IgD-negative memory B cell (primary cell): ENCODE results near the gene KMT5B. TPM values are rescaled to one million over a fixed set of nuclear protein-coding genes. Genes with fewer than 3 reads are reported as not detected.
A peak's percentile ranks its signal among the peaks of the same experiment; 100 is the strongest.

Source experiments
- H3K27ac Mint-ChIP-seq, 3 donors: one replicate each; pipeline ENCODE4 v1.8.0; 2020 to 2022; ENCODE audit warnings: mild to moderate bottlenecking in 3 of 3, mixed read lengths in 3 of 3, moderate library complexity in 1 of 3
- H3K27me3 Mint-ChIP-seq: one replicate; pipeline ENCODE4 v1.8.0; 2021; ENCODE audit warnings: mixed read lengths
- H3K36me3 Mint-ChIP-seq: one replicate; pipeline ENCODE4 v1.8.0; 2020; ENCODE audit warnings: mild to moderate bottlenecking, mixed read lengths
- H3K4me1 Mint-ChIP-seq, 3 donors: one replicate each; pipeline ENCODE4 v1.8.0; 2020 to 2022; ENCODE audit warnings: mixed read lengths in 3 of 3, mild to moderate bottlenecking in 1 of 3
- H3K4me3 Mint-ChIP-seq, 4 donors: one replicate each; pipeline ENCODE4 v1.8.0; 2020 to 2022; ENCODE audit warnings: mild to moderate bottlenecking in 4 of 4, mixed read lengths in 4 of 4, moderate library complexity in 3 of 4
- H3K9me3 Mint-ChIP-seq, 3 donors: one replicate each; pipeline ENCODE4 v1.8.0; 2020 to 2021; ENCODE audit warnings: mixed read lengths in 3 of 3, mild to moderate bottlenecking in 1 of 3
- polyA plus RNA-seq: library from polyadenylated mRNA; unstranded; fragments of 300-500 nt; fragmentation: Illumina TruSeq; gene quantifications from one replicate; pipeline ENCODE4 v1.2.3, GENCODE V29; 2021

Gene KMT5B
- polyA plus RNA-seq, 1 donor from 2014 or later = 40.2 TPM

DNA sequence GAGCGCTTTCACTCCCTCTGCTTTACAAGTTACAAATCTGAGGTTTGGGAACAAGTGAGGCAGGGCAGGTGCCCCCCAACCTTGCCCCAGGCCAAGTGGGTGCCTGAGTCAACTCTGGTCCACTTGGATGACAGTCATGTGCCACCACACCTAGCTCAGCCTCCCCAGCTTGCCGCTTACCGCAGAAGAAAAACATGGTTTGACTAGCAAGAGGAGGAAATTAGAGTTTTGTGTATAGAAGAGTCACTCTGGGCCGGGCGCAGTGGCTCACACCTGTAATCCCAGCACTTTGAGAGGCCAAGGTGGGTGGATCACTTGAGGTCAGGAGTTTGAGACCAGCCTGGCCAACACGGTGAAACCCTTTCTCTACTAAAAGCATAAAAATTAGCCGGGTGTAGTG is 64.2 kb downstream of the KMT5B start:
- H3K27me3 Mint-ChIP-seq = no peaks in the 10 kb centered on the region
- peak overlapping the region in 1 of 3 donors; percentile 90 for H3K27ac Mint-ChIP-seq
- no peaks in the 10 kb centered on the region for H3K4me1 Mint-ChIP-seq
- no peaks in the 10 kb centered on the region for H3K9me3 Mint-ChIP-seq
- no peak overlapping the region for H3K4me3 Mint-ChIP-seq
- H3K36me3 Mint-ChIP-seq = peaks cover 1% of the 10 kb centered on the region

DNA sequence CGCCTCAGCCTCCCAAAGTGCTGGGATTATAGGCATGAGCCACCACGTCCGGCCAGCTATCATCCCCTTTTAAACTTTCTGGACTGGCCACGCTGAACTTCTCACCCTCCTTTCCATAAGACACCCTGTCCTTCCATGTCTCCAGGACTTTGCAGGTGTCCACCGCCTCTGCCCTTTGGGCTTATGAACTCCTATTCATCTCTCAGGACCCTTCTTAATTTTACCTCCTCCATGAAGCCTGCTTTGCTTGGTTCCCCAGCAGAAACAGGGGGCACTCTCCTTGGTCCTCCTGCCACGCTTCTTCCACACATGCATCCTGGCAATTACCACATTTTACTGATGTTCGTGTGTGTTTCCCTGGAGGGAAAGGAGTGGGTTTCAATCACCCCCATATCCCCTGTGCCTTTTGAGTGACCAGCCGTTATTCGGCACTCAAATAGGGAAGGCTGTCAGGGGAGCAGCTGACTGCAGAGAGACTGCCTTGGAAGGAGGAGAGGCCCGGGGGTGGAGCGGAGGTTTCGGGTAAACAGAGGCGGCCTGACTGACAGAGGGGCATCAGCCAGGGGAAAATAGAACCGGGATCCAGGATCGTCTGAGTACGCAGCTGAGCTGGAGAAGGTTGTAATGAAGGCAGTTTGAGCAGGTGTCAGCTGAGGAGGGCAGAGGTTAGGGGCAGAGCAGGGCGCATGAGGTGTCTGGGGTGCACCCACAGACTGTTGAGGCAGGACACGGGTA is 64.9 kb downstream of the KMT5B start:
- Mint-ChIP-seq H3K27ac (peak overlapping the region in 1 of 3 donors; percentile 90), H3K9me3 (no peaks in the 10 kb centered on the region), H3K36me3 (peaks cover 1% of the 10 kb centered on the region), H3K4me1 (no peaks in the 10 kb centered on the region), H3K4me3 (no peak overlapping the region), H3K27me3 (no peaks in the 10 kb centered on the region)

DNA sequence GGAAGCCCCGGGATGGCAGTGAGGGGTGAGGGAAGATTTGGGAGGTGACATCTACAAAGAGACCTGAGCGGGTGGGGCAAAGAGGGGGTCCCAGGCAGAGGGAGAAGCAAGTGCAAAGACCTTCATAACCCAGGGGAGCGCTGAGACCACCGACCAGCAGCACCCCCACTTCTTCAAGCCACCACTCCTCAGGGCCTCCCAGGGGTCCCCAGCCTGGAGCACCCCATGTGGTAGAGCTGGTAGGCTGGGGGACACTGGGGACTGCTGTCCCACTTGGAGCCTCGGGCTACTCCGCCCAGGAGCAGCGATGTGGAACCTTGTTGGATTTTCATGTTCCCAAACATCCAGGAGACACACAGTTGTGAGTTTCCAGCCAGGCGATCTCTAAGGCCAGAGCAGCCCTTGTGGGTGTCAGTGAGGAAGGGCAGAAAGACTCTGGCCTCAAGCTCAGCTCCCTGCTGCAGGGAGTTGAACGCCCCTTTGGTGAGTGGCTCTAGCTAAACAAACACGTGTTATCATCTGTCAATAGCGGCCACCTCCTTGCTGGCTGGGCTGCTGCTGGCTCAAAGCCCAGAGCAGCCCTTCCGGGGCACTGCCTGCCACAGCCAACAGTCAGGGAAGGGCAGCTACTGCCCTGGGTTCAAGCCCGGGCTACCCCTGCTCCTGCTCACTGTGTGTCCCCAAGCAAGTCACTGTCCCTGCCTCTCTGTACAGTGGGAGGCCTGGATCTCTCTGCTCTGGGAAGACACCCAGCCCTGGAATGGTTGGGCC is 66.2 kb downstream of the KMT5B start:
- H3K9me3 Mint-ChIP-seq = no peaks in the 10 kb centered on the region
- no peak overlapping the region for H3K27ac Mint-ChIP-seq
- no peak overlapping the region for H3K4me3 Mint-ChIP-seq
- peaks cover 1% of the 10 kb centered on the region for H3K36me3 Mint-ChIP-seq
- peaks cover 0 to 2% (median 2%) of the 10 kb centered on the region in 3 donors for H3K4me1 Mint-ChIP-seq
- H3K27me3 Mint-ChIP-seq = no peaks in the 10 kb centered on the region

DNA sequence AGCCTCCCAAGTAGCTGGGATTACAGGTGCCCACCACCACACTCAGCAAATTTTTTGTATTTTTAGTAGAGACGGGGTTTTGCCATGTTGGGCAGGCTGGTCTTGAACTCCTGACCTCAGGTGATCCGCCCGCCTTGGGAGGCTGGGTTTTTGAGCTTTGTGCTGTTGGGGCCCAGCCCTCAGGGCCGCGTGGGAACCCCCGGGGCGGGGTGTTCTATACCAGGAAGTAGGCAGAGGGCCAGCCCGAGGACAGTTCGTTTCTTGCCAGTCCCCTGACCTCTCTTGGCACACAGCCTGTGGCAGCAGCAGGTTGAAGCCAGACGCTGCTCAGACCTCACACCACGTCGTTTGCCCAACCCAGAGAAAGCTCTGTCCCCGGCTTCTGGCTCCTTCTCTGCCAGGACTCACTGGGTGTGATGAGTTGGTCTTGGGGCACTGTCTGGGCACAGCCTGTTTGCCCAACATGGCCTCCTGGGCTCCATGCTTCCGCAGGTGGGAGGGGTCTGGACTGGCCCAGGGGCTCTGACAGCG is 67.0 kb downstream of the KMT5B start:
- peaks cover 0 to 7% (median 2%) of the 10 kb centered on the region in 3 donors for H3K4me1 Mint-ChIP-seq
- no peaks in the 10 kb centered on the region for H3K27me3 Mint-ChIP-seq
- H3K4me3 Mint-ChIP-seq = no peak overlapping the region
- peaks cover 1% of the 10 kb centered on the region for H3K36me3 Mint-ChIP-seq
- H3K9me3 Mint-ChIP-seq = no peaks in the 10 kb centered on the region
- H3K27ac Mint-ChIP-seq = no peak overlapping the region

DNA sequence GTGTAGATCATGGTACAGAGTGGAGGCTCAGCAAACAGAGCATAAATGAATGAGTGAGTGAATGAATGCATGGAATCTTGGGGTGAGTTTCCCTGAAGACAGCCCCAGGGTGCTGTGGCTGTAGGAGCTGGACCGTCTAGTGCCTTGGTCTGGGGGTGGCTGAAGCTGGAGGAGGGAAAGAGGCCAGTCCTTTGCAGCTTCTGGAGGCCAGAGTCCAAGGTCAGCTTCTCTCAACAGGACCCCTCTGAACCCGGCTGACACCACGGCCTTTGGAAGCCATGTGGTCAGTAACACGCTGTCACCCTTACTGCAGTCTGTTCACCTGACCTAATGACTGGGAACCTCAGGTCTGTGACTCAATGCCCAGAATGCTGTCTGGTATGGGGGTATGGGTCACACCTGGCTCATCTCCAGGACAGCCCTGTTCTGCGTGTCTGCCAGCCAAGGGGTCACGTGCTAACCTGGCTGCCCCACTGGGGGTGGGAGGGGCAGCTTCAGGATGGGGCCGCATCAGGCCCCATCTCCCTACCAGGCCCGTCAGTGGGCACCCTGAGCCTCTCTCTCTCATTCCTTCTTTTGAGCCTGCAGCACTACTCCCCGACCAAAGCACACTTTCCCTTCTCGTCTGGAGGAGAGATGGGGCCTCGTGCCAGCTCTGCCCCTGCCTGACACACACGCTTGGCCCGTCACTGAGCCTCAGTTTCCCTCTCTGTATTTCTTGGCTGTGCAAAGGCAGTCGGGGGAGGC is 67.8 kb downstream of the KMT5B start:
- Mint-ChIP-seq H3K27ac (no peak overlapping the region), H3K9me3 (no peaks in the 10 kb centered on the region), H3K36me3 (peaks cover 1% of the 10 kb centered on the region), H3K4me3 (no peak overlapping the region), H3K27me3 (peaks cover 3% of the 10 kb centered on the region), H3K4me1 (peaks cover 0 to 7% (median 2%) of the 10 kb centered on the region in 3 donors)

DNA sequence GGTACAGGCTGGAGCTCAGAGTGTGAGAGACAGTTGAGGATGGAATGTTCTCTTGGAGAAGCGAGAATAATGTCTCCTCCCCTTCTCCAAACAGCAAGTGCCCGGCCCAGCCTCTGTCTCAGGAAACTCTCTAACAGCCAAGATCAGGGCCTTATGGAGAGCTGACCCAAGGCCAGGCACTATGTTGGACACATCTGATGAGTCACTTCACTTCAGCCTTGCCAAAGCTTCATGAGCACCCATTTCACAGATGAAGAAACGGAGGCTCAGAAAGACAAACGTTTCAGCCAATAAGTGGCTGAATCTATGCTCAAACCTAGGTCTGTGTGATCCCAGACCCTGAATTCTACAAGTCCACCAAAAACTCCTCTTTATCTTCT is 69.8 kb downstream of the KMT5B start:
- no peaks in the 10 kb centered on the region for H3K9me3 Mint-ChIP-seq
- peaks cover 0 to 7% (median 2%) of the 10 kb centered on the region in 3 donors for H3K4me1 Mint-ChIP-seq
- peaks cover 4% of the 10 kb centered on the region for H3K27me3 Mint-ChIP-seq
- no peak overlapping the region for H3K4me3 Mint-ChIP-seq
- no peak overlapping the region for H3K27ac Mint-ChIP-seq
- peaks cover under 1% of the 10 kb centered on the region for H3K36me3 Mint-ChIP-seq

DNA sequence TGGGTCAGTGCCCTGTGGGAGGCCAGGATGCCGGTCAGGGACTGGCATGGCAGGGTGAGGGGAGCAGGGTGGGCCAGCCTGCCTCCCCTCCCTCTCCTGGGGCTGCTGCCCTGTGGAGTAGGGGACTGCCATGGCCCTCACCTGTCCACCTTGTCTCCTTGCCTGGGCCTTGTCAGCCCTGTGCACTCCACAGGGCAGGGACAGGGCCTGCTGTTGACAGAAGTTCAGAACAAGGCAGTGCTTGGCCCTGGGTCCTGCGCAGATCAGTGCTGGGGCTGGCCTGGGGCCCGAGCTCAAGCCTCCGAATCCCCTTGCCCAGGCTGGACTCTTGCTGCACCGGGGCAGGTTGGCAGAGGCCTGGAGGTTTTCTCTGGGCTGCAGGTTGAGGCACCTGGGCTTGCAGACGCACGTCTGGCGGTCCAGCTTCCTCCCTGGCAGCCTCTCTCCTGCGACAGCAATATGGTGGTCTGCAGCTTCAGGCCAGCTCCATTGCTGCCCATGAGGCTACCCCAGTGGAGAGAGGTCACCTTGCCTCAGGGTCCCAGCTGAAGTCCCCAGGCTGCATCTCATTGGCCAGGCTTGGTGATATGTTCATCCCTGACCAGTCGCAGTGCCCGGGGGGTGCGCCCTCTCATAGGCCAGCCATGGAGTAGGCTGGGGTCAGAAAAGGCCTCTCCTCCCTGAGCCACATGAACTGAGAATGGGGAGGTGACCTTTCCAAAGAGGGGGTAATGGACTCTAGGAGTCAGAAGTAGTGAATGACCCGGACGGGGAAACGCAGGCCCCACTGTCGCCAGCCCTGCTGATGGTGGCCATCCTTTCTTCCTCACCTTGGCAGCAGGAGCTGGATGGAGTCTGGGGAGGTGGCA is 70.4 kb downstream of the KMT5B start:
- no peak overlapping the region for H3K27ac Mint-ChIP-seq
- no peaks in the 10 kb centered on the region for H3K9me3 Mint-ChIP-seq
- H3K4me1 Mint-ChIP-seq = peaks cover 0 to 7% (median 2%) of the 10 kb centered on the region in 3 donors
- H3K27me3 Mint-ChIP-seq = peaks cover 4% of the 10 kb centered on the region
- H3K36me3 Mint-ChIP-seq = no peaks in the 10 kb centered on the region
- no peak overlapping the region for H3K4me3 Mint-ChIP-seq

DNA sequence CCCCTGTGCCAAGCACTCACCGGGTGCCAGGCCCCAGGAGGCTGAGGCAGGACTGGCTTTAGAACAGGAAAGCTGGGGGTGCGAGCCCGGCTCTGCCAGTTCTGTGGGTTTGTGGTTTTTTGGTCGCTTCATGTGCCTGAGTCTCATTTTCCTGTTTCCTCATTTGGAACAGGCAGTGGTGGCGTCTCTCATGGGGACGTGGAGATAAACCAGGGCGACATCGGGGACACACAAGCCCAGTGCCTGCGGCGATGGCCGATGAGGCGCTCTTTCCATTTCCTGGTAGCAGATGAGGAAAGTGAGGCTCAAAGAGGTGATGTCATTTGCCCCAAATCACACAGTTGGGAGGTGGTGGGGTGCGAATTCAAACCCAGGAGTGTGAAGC is 71.1 kb downstream of the KMT5B start:
- Mint-ChIP-seq H3K4me1 (peaks cover 0 to 7% (median 2%) of the 10 kb centered on the region in 3 donors), H3K36me3 (no peaks in the 10 kb centered on the region), H3K4me3 (no peak overlapping the region), H3K27me3 (peaks cover 4% of the 10 kb centered on the region), H3K27ac (no peak overlapping the region), H3K9me3 (no peaks in the 10 kb centered on the region)

DNA sequence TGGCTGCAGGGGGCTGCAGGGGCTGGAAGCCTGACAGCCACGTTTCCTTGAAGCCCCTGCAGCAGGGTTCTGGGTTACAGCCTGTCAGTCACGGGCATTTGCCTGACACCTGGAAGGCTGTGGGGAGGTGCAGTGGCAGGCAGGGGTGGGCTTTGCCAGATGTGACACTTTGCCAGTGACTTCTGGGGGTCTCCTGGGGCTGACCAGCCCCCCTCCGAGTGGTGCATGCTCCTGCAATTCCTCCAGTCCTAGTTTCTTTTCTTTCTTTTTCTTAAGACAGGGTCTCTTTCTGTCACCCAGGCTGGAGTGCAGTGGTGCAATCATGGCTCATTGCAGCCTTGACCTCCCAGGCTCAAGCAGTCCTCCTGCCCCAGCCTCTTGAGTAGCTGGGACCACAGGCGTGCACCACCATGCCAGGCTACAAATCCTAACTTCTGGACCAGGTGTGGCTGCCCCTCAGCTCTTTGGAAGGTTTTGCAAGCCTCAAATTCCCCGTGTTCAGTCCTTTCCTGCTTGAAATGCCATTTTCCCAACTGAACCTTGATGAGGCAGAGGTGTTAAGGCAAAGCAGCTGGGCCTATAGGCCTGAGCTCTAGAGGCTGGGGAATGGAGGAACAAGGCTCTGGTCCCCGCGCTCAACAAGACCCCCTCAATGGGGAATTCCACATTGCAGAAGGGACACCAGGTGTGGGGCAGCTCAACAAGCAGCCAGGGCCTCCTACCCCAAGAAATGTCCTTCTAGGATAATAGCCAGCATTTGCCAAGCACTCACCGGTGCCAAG is 71.7 kb downstream of the KMT5B start:
- H3K36me3 Mint-ChIP-seq = no peaks in the 10 kb centered on the region
- H3K4me1 Mint-ChIP-seq = peaks cover 0 to 7% (median 2%) of the 10 kb centered on the region in 3 donors
- peaks cover 4% of the 10 kb centered on the region for H3K27me3 Mint-ChIP-seq
- no peaks in the 10 kb centered on the region for H3K9me3 Mint-ChIP-seq
- peak overlapping the region in 1 of 4 donors; percentile 17 for H3K4me3 Mint-ChIP-seq
- no peak overlapping the region for H3K27ac Mint-ChIP-seq

DNA sequence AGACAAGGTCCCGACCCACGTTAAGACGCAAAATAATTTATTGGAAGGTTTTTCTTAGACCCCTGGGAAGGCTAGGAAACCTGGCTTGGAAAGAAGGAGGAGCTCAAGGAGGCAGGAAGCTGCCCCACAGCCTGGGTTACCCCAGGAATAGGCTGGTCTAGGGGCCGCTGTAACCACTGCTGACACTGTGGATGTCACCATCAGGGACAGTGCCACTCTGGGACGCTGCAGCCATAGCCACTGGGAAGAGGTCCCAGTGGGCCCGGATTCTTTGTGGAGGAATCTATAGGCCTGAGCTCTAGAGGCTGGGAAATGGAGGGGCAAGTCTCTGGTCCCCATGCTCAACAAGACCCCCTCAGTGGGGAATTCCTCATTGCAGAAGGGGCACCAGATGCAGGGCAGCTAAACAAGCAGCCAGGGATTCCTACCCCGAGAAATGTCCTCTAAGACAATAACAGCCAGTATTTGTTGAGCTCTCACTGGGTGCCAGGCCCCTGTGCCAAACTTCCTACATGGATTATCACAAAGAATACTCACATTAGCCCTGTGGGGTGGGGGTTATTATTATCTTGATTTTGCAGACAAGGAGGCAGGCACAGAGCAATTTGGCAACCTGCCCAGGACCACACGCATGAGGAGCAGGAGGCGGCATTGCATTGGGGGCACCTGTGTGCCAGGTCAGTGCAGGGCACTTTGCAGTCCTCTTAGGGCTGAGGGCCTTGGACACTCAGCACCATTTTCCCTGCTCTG is 72.4 kb downstream of the KMT5B start:
- Mint-ChIP-seq H3K4me3 (peak overlapping the region in 2 of 4 donors; percentile 22 to 74), H3K27ac (no peak overlapping the region), H3K36me3 (no peaks in the 10 kb centered on the region), H3K27me3 (peaks cover 4% of the 10 kb centered on the region), H3K4me1 (peaks cover 0 to 7% (median 2%) of the 10 kb centered on the region in 3 donors), H3K9me3 (no peaks in the 10 kb centered on the region)

DNA sequence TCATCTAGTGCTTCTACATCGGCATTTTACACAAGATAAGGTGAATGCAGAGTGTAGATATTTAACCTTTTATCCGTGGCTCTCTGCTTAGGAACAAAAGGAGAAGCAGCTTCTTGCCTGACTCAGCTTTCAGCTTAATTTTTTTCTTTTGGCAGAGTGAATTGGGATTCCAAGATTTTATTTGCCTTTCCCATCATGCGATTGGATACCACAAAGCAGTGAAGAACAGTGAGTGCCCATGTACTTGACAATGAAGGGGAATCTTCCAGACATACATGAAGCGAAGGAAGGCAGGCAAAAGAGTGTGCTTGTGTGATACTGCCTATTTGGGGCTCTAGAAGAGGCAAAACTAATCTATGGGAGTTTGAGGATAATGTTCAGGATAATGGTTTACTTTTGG is 74.9 kb downstream of the KMT5B start:
- Mint-ChIP-seq H3K27ac (no peak overlapping the region), H3K4me3 (no peak overlapping the region), H3K4me1 (peaks cover 0 to 7% (median 2%) of the 10 kb centered on the region in 3 donors), H3K36me3 (no peaks in the 10 kb centered on the region), H3K27me3 (peaks cover 4% of the 10 kb centered on the region), H3K9me3 (peaks cover 0 to 4% (median 0%) of the 10 kb centered on the region in 3 donors)

DNA sequence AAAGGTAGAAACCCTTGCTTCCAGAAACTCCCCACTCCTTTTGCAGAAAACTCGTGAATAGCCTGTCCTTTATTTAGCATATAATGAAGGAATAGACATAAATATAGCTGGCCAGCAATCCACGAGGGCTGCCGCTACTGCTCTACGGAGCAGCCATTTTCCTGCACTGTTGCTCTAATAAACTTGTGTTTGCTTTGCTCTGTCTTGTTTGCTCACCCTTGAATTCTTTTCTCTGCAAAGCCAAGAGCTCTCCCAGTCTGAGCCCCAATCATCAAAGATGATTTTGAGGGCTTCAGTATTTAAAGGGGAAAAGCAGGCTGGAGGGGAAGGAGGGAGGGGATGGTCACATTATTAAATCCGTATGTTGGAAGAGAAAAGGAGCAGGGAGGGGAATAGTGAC is 75.3 kb downstream of the KMT5B start:
- H3K4me3 Mint-ChIP-seq = no peak overlapping the region
- peaks cover 4% of the 10 kb centered on the region for H3K27me3 Mint-ChIP-seq
- H3K36me3 Mint-ChIP-seq = no peaks in the 10 kb centered on the region
- H3K9me3 Mint-ChIP-seq = peaks cover 0 to 5% (median 0%) of the 10 kb centered on the region in 3 donors
- H3K27ac Mint-ChIP-seq = peak overlapping the region in 1 of 3 donors; percentile 50
- peaks cover 0 to 7% (median 2%) of the 10 kb centered on the region in 3 donors for H3K4me1 Mint-ChIP-seq

DNA sequence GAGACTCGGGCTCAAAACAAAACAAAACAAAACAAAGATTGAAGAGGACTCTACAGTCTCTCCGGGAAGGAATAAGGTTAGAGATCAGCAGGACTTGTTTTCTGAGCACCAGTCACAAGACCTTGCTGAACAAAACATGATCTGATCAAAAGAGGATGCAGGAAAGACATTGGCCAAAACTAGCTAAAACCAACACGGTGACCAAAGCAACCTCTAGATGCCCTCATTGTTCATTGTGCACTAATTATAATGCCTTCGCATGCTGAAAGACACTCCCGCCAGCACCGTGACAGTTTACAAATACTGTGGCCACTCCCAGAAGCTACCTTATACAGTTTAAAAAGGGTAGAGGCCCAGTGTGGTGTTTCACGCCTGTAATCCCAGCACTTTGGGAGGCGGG is 76.2 kb downstream of the KMT5B start:
- Mint-ChIP-seq H3K27ac (no peak overlapping the region), H3K36me3 (no peaks in the 10 kb centered on the region), H3K4me3 (no peak overlapping the region), H3K4me1 (peaks cover 0 to 4% (median 0%) of the 10 kb centered on the region in 3 donors), H3K27me3 (peaks cover 4% of the 10 kb centered on the region), H3K9me3 (peaks cover 0 to 11% (median 0%) of the 10 kb centered on the region in 3 donors)
